Gastroesophageal sphincter (tissue), 3 donors: ENCODE data around the gene RNF25.

Experiments
- CTCF ChIP-seq, 4 experiments: fragments of 200-600 bp in 2 of 4; fragments of 450-650 bp in 2 of 4; sonication (generic) in 1 of 4; IDR thresholded peaks; one replicate each; pipeline ENCODE4 v1.5.1; 2017 to 2019; ENCODE audit warnings: antibody characterized with exemption in 4 of 4, mild to moderate bottlenecking in 2 of 4, moderate library complexity in 2 of 4
- EP300 ChIP-seq: sonication (generic); formaldehyde crosslinking; IDR thresholded peaks from one replicate; pipeline ENCODE4 v1.6.1; 2017; ENCODE audit warnings: antibody characterized with exemption, mild to moderate bottlenecking

- no peak for TF ChIP-seq CTCF (IDR thresholded peaks at IDR 0.05)
- TF ChIP-seq EP300 = no peak
Observed at GRCh38 chr2:218626369-218626768, 45.4 kb downstream of the RNF25 start.
